Activated CD8-positive, alpha-beta memory T cell treated with anti-CD3 and anti-CD28 coated beads for 24 hours (primary cell): ENCODE data around the gene MDK.

Experiments
- DNase-seq: peaks from one replicate; pipeline ENCODE4 v3.0.0-alpha.2; 2020

Gene MDK

GRCh38 chr11:46407635-46408034, 26.2 kb downstream of the MDK start:
- DNase-seq = no peak

GRCh38 chr11:46408407-46408986, 27.0 kb downstream of the MDK start:
- DNase-seq = no peak

- DNase-seq = no peak
Observed at GRCh38 chr11:46410021-46410420, 28.6 kb downstream of the MDK start.

GRCh38 chr11:46413760-46414465, 32.4 kb downstream of the MDK start:
- no peak for DNase-seq

- peak; percentile 58 for DNase-seq
Observed at GRCh38 chr11:46414466-46414796, 33.0 kb downstream of the MDK start.

- DNase-seq = no peak
Observed at GRCh38 chr11:46414879-46415278, 33.4 kb downstream of the MDK start.

GRCh38 chr11:46417711-46418110, 36.2 kb downstream of the MDK start:
- DNase-seq = no peak

GRCh38 chr11:46418751-46419150, 37.3 kb downstream of the MDK start:
- DNase-seq = no peak

- no peak for DNase-seq
Observed at GRCh38 chr11:46420513-46420912, 39.0 kb downstream of the MDK start.

- DNase-seq = peak; percentile 45
Observed at GRCh38 chr11:46421257-46421880, 39.9 kb downstream of the MDK start.

- DNase-seq = no peak
Observed at GRCh38 chr11:46422588-46422987, 41.1 kb downstream of the MDK start.

GRCh38 chr11:46426233-46426991, 44.9 kb downstream of the MDK start:
- DNase-seq = no peak

GRCh38 chr11:46427364-46427763, 45.9 kb downstream of the MDK start:
- DNase-seq = no peak

GRCh38 chr11:46429717-46430116, 48.2 kb downstream of the MDK start:
- no peak for DNase-seq

GRCh38 chr11:46431211-46431610, 49.7 kb downstream of the MDK start:
- DNase-seq = no peak
